Measurements from ENCODE around the gene MYO9A.

GRCh38 chr15:71773206-71773859 is 344.6 kb downstream of the MYO9A start:
- TF ChIP-seq ZBTB8A (tag by site-specific recombination; IDR thresholded peaks at IDR 0.05): no peak
- no peak for TF ChIP-seq ZBTB21 (tag by site-specific recombination; IDR thresholded peaks at IDR 0.05)
- TF ChIP-seq CTCF (tag by site-specific recombination; IDR thresholded peaks at IDR 0.05): no peak
- no peak for TF ChIP-seq ZNF544 (tag by site-specific recombination; IDR thresholded peaks at IDR 0.05)
- no peak for TF ChIP-seq TCF7L2 (IDR thresholded peaks at IDR 0.05; ENCODE audit: borderline replicate concordance, low read depth, low read length)
- TF ChIP-seq ZNF274 (IDR thresholded peaks at IDR 0.05; ENCODE audit: low read length): no peak
- TF ChIP-seq ZNF274 (tag by site-specific recombination; IDR thresholded peaks at IDR 0.05; ENCODE audit: borderline replicate concordance): no peak
- no peak for TF ChIP-seq PRDM10 (tag by site-specific recombination; IDR thresholded peaks at IDR 0.05)
- no peak for TF ChIP-seq REST (tag by site-specific recombination; IDR thresholded peaks at IDR 0.05)
- TF ChIP-seq ZNF423 (tag by site-specific recombination; IDR thresholded peaks at IDR 0.05): no peak
- TF ChIP-seq ZNF280C (tag by site-specific recombination; IDR thresholded peaks at IDR 0.05): no peak
- no peak for TF ChIP-seq KLF16 (tag by site-specific recombination; IDR thresholded peaks at IDR 0.05)
- TF ChIP-seq ZNF311 (tag by site-specific recombination; IDR thresholded peaks at IDR 0.05; ENCODE audit: borderline replicate concordance): no peak
- TF ChIP-seq ATF2 (tag by site-specific recombination; IDR thresholded peaks at IDR 0.05; ENCODE audit: low read depth): no peak
- no peak for TF ChIP-seq ZNF555 (tag by site-specific recombination; conservative IDR thresholded peaks at IDR 0.05)
